BE2C (cell line): ENCODE results near the gene TGFBR1.
"Not testable (repeated sequence)": the region's sequence is repeated elsewhere in the genome, so short reads cannot be mapped to it uniquely, and the experiment has no call there.

Experiments
- DNase-seq: peaks from one replicate; pipeline ENCODE4 v3.0.0-alpha.2; 2020
- H3K27me3 ChIP-seq: fragments of 250-450 bp; sonication (Bioruptor Pico); 2 replicates; pipeline ENCODE4 v1.5.1; 2020; ENCODE audit warnings: mild to moderate bottlenecking
- H3K36me3 ChIP-seq: fragments of 250-450 bp; sonication (Bioruptor Pico); 2 replicates; pipeline ENCODE4 v1.5.1; 2020; ENCODE audit warnings: mild to moderate bottlenecking
- H3K4me1 ChIP-seq: fragments of 250-450 bp; sonication (Bioruptor Pico); 2 replicates; pipeline ENCODE4 v1.5.1; 2020
- H3K4me3 ChIP-seq: 2 replicates; pipeline ENCODE4 v1.5.1; 2011; ENCODE audit warnings: low read depth, low read length
- H3K9me3 ChIP-seq: fragments of 250-450 bp; sonication (Bioruptor Pico); 2 replicates; pipeline ENCODE4 v1.5.1; 2020
- CTCF ChIP-seq: IDR thresholded peaks from 2 replicates; pipeline ENCODE4 v1.5.1; 2012; ENCODE audit warnings: mild to moderate bottlenecking, low read depth, low read length

Gene TGFBR1

GRCh38 chr9:99192786-99193465, 88.0 kb downstream of the TGFBR1 start:
- Histone ChIP-seq H3K36me3 (no peaks in the 10 kb centered on the region), H3K27me3 (no peaks in the 10 kb centered on the region), H3K9me3 (no peaks in the 10 kb centered on the region), H3K4me3 (no peak overlapping the region), H3K4me1 (no peaks in the 10 kb centered on the region)
- TF ChIP-seq CTCF, result peak; percentile 31; the same call in 1 of the 2 replicates
- DNase-seq, result no peak

GRCh38 chr9:99193466-99193821, 88.5 kb downstream of the TGFBR1 start:
- Histone ChIP-seq H3K4me3 (no peak overlapping the region), H3K36me3 (no peaks in the 10 kb centered on the region), H3K4me1 (no peaks in the 10 kb centered on the region), H3K27me3 (no peaks in the 10 kb centered on the region), H3K9me3 (no peaks in the 10 kb centered on the region)
- TF ChIP-seq CTCF, result no peak
- no peak for DNase-seq

GRCh38 chr9:99196484-99196883, 91.6 kb downstream of the TGFBR1 start:
- DNase-seq, H3K4me1 ChIP-seq, H3K9me3 ChIP-seq, H3K36me3 ChIP-seq, H3K4me3 ChIP-seq, H3K27me3 ChIP-seq: not testable (repeated sequence)

GRCh38 chr9:99197124-99197630, 92.3 kb downstream of the TGFBR1 start:
- TF ChIP-seq CTCF, result peak; percentile 23; the same call in 1 of the 2 replicates
- no peak overlapping the region for H3K4me3 ChIP-seq
- H3K9me3 ChIP-seq, result no peaks in the 10 kb centered on the region
- H3K4me1 ChIP-seq, result no peaks in the 10 kb centered on the region
- H3K27me3 ChIP-seq, result no peaks in the 10 kb centered on the region
- H3K36me3 ChIP-seq, result no peaks in the 10 kb centered on the region
- no peak for DNase-seq

GRCh38 chr9:99197987-99198386, 93.1 kb downstream of the TGFBR1 start:
- no peaks in the 10 kb centered on the region for H3K27me3 ChIP-seq
- H3K4me3 ChIP-seq, result no peak overlapping the region
- no peaks in the 10 kb centered on the region for H3K36me3 ChIP-seq
- H3K4me1 ChIP-seq, result no peaks in the 10 kb centered on the region
- no peaks in the 10 kb centered on the region for H3K9me3 ChIP-seq
- TF ChIP-seq CTCF, result no peak
- peak; percentile 52 for DNase-seq

- Histone ChIP-seq H3K27me3 (no peaks in the 10 kb centered on the region), H3K4me1 (no peaks in the 10 kb centered on the region), H3K9me3 (no peaks in the 10 kb centered on the region), H3K4me3 (no peak overlapping the region), H3K36me3 (no peaks in the 10 kb centered on the region)
- no peak for TF ChIP-seq CTCF
- DNase-seq, result no peak
These were observed 95.1 kb downstream of the TGFBR1 start for GRCh38 chr9:99199938-99200539.
